Adrenal gland (tissue), 5 donors: ENCODE measurements around the gene CSNK1G1.
"Not testable (repeated sequence)": the region's sequence is repeated elsewhere in the genome, so short reads cannot be mapped to it uniquely, and the experiment has no call there.

Experiments used
- POLR2A ChIP-seq, 2 donors: fragments of 450-650 bp; IDR thresholded peaks; one replicate each; pipeline ENCODE4 v1.6.1; 2017; ENCODE audit warnings: antibody characterized with exemption in 2 of 2, mild to moderate bottlenecking in 2 of 2, moderate library complexity in 1 of 2
- TF ChIP-seq, protein P1 (sequence below), 6 experiments: fragments of 450-650 bp in 4 of 6; fragments of 200-600 bp in 2 of 6; sonication (generic) in 1 of 6; IDR thresholded peaks; 1 replicate in 5 of 6; 2 replicates in 1 of 6; pipeline versions ENCODE4 v1.5.1 to v1.8.0; 2016 to 2021; ENCODE audit warnings: antibody characterized with exemption in 6 of 6, mild to moderate bottlenecking in 2 of 6, moderate library complexity in 1 of 6
- donor health status: DM: no; HTN: no; CAD: no.

- not testable (repeated sequence) for TF ChIP-seq POLR2A (IDR thresholded peaks at IDR 0.05)
- TF ChIP-seq, protein P1, sequence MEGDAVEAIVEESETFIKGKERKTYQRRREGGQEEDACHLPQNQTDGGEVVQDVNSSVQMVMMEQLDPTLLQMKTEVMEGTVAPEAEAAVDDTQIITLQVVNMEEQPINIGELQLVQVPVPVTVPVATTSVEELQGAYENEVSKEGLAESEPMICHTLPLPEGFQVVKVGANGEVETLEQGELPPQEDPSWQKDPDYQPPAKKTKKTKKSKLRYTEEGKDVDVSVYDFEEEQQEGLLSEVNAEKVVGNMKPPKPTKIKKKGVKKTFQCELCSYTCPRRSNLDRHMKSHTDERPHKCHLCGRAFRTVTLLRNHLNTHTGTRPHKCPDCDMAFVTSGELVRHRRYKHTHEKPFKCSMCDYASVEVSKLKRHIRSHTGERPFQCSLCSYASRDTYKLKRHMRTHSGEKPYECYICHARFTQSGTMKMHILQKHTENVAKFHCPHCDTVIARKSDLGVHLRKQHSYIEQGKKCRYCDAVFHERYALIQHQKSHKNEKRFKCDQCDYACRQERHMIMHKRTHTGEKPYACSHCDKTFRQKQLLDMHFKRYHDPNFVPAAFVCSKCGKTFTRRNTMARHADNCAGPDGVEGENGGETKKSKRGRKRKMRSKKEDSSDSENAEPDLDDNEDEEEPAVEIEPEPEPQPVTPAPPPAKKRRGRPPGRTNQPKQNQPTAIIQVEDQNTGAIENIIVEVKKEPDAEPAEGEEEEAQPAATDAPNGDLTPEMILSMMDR (IDR thresholded peaks at IDR 0.05), result not testable (repeated sequence)
Observed at GRCh38 chr15:64392471-64392870, 36.5 kb upstream of the CSNK1G1 start.
